Ishikawa (cell line): ENCODE data around the gene RABL2B.

Experiments
- CEBPB ChIP-seq: IDR thresholded peaks from 2 replicates; pipeline ENCODE4 v1.6.1; 2012
- CREB1 ChIP-seq: IDR thresholded peaks from 2 replicates; pipeline ENCODE4 v1.6.1; 2012; ENCODE audit warnings: low read depth
- EGR1 ChIP-seq: IDR thresholded peaks from 2 replicates; pipeline ENCODE4 v1.6.1; 2012
- EP300 ChIP-seq: IDR thresholded peaks from 2 replicates; pipeline ENCODE4 v1.6.1; 2012; ENCODE audit warnings: borderline replicate concordance
- FOXM1 ChIP-seq: IDR thresholded peaks from 2 replicates; pipeline ENCODE4 v1.6.1; 2012; ENCODE audit warnings: low read depth, borderline replicate concordance
- MAX ChIP-seq: IDR thresholded peaks from 2 replicates; pipeline ENCODE4 v1.6.1; 2012
- NFIC ChIP-seq: IDR thresholded peaks from 2 replicates; pipeline ENCODE4 v1.6.1; 2012
- RAD21 ChIP-seq: IDR thresholded peaks from 2 replicates; pipeline ENCODE4 v1.6.1; 2012; ENCODE audit warnings: low read depth
- TAF1 ChIP-seq: IDR thresholded peaks from 2 replicates; pipeline ENCODE4 v1.6.1; 2012; ENCODE audit warnings: low read depth, mild to moderate bottlenecking
- TCF12 ChIP-seq: IDR thresholded peaks from 2 replicates; pipeline ENCODE4 v1.6.1; 2012; ENCODE audit warnings: low read depth
- TEAD4 ChIP-seq: IDR thresholded peaks from 2 replicates; pipeline ENCODE4 v1.6.1; 2012
- YY1 ChIP-seq: IDR thresholded peaks from 2 replicates; pipeline ENCODE4 v1.6.1; 2012; ENCODE audit warnings: low read depth
- ZBTB7A ChIP-seq: IDR thresholded peaks from 2 replicates; pipeline ENCODE4 v1.6.1; 2012; ENCODE audit warnings: low read depth
- TF ChIP-seq, protein P1 (sequence below): IDR thresholded peaks from 2 replicates; pipeline ENCODE4 v1.6.1; 2012; ENCODE audit warnings: low read depth, mild to moderate bottlenecking
- TF ChIP-seq, protein P2 (sequence below): IDR thresholded peaks from 2 replicates; pipeline ENCODE4 v1.6.1; 2012

RABL2B gene

GRCh38 chr22:50729391-50730012 is 53.9 kb downstream of the RABL2B start:
- TF ChIP-seq EP300 (no peak), EGR1 (no peak), CEBPB (no peak), ZBTB7A (no peak), TAF1 (no peak), CREB1 (no peak), FOXM1 (no peak), YY1 (no peak), RAD21 (no peak)
- TF ChIP-seq, protein P1, sequence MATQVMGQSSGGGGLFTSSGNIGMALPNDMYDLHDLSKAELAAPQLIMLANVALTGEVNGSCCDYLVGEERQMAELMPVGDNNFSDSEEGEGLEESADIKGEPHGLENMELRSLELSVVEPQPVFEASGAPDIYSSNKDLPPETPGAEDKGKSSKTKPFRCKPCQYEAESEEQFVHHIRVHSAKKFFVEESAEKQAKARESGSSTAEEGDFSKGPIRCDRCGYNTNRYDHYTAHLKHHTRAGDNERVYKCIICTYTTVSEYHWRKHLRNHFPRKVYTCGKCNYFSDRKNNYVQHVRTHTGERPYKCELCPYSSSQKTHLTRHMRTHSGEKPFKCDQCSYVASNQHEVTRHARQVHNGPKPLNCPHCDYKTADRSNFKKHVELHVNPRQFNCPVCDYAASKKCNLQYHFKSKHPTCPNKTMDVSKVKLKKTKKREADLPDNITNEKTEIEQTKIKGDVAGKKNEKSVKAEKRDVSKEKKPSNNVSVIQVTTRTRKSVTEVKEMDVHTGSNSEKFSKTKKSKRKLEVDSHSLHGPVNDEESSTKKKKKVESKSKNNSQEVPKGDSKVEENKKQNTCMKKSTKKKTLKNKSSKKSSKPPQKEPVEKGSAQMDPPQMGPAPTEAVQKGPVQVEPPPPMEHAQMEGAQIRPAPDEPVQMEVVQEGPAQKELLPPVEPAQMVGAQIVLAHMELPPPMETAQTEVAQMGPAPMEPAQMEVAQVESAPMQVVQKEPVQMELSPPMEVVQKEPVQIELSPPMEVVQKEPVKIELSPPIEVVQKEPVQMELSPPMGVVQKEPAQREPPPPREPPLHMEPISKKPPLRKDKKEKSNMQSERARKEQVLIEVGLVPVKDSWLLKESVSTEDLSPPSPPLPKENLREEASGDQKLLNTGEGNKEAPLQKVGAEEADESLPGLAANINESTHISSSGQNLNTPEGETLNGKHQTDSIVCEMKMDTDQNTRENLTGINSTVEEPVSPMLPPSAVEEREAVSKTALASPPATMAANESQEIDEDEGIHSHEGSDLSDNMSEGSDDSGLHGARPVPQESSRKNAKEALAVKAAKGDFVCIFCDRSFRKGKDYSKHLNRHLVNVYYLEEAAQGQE: no peak
- TF ChIP-seq, protein P2, sequence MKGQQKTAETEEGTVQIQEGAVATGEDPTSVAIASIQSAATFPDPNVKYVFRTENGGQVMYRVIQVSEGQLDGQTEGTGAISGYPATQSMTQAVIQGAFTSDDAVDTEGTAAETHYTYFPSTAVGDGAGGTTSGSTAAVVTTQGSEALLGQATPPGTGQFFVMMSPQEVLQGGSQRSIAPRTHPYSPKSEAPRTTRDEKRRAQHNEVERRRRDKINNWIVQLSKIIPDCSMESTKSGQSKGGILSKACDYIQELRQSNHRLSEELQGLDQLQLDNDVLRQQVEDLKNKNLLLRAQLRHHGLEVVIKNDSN: no peak

- TF ChIP-seq TAF1 (no peak), TCF12 (no peak), YY1 (no peak)
Measured at GRCh38 chr22:50728523-50728931, 54.9 kb downstream of the RABL2B start.

DNA sequence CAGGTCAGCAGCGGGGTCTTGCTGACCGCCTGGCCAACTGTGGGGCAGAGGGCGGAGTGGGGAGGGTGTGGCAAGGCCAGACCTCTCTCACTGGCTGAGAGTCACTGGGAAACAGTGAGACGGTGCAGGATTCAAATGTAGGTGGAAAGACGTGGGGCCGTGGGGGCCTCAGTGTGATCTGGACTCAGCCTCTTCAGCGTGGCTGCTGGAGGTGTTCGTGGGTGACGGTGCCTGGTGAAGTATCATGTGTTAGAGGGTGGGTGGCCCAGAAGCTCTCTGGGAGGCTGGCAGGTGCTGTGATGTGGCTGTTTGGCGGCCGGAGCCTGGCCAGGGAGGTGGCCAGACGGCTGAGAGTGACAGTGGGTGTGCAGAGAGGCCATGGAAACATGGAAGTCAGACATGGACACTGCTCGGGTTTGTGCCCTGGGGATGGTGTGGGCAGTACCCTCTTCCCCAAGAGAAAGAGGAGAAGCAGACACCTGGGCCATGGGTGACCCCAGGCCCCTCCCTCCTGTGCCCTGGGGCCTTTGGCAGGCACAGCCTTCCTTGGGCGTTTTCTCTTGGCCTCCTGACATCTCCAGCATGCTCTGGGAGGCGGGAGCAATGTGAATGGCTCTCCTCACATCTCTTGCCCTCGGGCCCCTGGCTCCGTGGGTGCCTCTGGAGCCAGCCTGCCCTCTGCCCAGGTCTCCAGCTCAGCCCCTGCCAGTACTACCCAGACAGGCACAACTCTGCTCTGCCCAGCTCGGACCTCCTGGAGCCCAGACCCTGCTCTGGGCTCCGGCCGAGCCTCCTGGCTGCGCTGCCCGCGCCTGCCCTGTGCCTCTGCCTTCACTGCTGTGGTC is 55.5 kb downstream of the RABL2B start:
- TF ChIP-seq CEBPB (no peak), RAD21 (no peak), TAF1 (no peak), MAX (no peak), FOXM1 (no peak), EGR1 (no peak), TCF12 (no peak), NFIC (no peak), CREB1 (no peak), TEAD4 (no peak), EP300 (no peak), YY1 (no peak)

GRCh38 chr22:50726643-50727340 is 56.6 kb downstream of the RABL2B start:
- TF ChIP-seq YY1 (no peak), ZBTB7A (no peak), EP300 (no peak), TCF12 (no peak), TAF1 (no peak), RAD21 (no peak), FOXM1 (no peak), MAX (no peak), CEBPB (no peak), CREB1 (no peak), EGR1 (no peak), TEAD4 (no peak), NFIC (no peak)
- TF ChIP-seq, protein P2: no peak

DNA sequence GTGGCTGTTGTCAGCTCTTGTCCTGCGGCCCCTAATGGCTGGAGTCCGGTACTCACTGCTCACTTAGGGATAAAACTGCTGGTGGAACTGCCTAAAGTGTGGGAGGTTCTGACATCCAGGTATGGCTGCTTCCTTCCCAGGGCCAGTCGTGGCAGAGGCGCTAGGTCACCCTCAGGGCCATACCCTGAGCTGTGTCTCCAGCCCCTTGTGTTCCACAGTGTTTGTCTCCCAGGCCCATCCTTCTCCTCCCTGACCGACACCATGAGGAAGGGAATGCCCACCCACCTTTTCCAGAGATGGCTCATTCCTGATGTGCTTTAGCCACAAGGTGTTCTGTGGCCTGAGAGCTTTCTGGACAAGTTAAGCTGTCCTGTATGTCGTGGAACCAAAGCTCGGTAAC is 57.8 kb downstream of the RABL2B start:
- TF ChIP-seq ZBTB7A: no peak
- TF ChIP-seq MAX: no peak
- TF ChIP-seq, protein P1: no peak
- TF ChIP-seq EGR1: no peak
- TF ChIP-seq TCF12: no peak
- TF ChIP-seq TEAD4: no peak
- no peak for TF ChIP-seq FOXM1
- no peak for TF ChIP-seq EP300
